ENCODE data around the gene CLMN.

The CLMN gene

DNA sequence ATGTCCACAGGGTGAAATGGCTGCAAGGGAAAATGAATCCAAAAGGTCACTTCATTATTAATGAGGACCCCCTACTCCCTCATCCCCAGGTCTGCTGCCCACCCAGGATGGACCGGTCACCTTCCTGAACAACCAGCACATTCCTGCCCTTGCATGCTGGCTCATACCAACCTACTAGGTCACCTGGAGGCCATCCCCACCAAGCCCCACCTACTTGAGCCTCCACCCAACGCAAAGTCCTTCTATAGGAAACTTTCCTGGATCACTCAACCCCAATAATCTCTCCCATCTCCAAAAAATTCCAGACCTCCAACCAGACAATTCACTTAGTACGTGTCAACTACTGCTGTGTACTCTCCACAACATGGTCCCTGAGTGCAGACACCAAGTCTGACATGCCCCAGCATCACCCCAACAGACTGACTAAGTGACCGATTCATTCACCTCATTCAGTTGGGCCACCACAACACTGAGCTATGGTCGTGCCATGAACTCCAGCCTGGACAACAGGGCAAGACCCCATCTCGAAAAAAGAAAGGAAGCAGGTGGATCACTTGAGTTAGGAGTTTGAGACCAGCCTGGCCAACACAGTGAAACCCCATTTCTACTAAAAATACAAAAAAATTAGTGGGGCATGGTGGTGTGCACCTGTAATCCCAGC, 18.1 kb downstream of the CLMN start:
- peak; percentile 3 for DNase-seq

GRCh38 chr14:95300697-95301526, 18.8 kb downstream of the CLMN start:
- DNase-seq, result no peak

DNA sequence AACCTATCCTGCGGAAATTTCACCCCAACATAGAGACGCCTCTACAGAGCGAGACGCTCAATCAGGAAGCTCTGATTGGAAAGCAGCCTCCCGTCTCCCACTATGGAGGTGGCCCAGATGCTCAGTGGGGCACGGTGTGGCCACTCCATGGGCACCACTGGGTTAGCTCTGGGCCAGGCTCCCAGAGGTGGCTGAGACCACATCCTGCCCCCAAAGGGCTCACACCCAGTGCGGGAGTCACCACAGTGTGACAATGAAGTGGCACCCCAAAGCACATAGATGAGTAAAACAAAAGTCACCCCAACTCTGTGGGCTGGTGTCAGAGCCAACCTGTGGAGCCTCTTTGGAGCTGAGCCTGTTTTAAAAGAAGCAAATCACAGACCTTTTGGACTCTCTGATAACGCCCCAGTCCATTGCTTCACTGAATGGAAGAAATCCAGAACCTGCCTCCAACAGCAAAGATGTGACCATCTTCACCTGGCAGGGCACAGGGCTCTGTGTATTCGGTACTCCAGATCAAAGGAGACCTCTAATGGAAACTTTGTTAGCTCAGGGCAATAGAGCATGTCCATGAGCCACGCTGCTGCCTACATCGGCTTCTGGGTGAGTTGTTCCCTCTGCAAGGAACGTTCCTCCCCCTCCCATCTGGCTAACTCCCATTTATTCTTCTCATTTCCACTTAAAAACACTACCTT, 19.6 kb downstream of the CLMN start:
- DNase-seq, result no peak

GRCh38 chr14:95299271-95299670, 20.4 kb downstream of the CLMN start:
- DNase-seq, result no peak

GRCh38 chr14:95297832-95298231, 21.9 kb downstream of the CLMN start:
- no peak for DNase-seq

- DNase-seq, result no peak
Measured at GRCh38 chr14:95296966-95297365, 22.7 kb downstream of the CLMN start.

- no peak for DNase-seq
Measured at GRCh38 chr14:95295600-95296376, 23.9 kb downstream of the CLMN start.

DNA sequence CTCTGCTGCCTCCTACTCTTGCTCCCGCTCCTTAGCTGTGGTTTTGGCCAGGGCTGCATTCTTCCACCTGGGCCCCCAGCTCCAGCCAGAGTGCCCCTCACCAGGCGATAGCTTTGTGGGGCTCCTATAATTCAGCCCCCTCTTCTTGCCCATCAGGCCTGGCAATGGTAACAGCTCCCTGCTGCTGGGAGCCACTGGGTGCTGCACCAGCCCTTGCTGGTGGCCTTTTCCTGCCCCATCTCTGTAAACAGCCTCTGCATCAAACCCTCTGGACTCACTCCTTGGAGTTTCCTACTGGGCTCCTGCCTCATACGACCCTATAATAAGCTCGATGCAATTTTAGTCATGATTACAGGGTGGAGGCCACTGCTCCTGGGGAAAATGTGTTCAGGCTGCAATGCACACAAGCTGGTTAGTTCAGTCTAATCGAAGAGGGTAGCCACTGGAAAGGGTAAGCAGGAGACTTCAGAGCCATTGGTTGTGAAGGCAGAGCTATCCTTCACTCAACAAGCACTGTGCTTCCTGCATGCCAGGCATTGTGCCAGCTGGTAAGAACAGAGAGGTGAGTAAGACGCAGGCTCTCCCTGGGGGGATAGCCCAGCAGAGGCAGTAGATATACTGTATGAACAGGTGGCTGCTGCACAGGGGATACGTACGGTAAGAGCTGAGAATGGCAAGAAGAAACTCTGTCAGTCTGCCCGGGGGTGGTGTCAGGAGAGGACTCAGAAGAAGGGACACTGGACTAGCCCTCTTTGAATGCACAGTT, 24.7 kb downstream of the CLMN start:
- no peak for DNase-seq

DNA sequence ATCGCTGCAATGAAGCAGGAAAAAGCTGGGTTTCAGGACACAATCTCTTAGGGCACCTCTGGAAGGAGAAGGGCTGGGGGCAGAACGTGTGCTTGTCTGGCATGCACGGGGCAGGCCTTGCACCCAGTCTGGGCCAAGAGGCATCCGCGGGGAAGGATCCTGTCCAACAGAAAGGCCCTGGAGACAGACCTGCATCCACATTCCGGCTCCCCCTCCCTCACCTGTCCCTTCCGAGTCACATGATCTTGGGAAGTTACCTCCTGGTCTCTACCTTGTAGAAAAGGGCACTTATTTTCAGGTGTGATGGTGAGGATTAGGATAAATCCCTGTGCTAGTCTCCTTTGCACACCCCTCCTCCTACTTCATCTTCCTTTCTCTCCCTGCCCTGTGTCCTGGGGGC, 25.4 kb downstream of the CLMN start:
- no peak for DNase-seq

DNA sequence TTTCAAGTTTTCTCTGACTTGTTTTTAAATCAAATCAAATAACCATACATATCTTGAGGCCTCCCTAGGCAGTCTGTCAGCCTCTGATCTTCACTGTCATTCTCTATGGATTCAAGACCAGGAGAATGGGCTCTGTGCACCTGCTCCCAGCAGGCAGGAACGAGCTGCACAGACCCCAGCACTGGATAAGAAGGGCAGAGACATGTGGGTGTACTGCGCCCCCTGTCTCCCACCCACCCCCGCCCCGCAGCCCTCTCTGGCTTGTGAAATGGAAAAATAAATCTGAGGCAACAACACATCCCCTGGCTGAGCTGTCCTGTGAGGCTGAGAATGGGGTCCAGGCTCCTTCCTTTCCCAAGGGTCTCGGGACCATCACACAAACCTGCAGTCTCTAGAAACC, 26.3 kb downstream of the CLMN start:
- DNase-seq, result no peak

GRCh38 chr14:95292660-95293425, 26.9 kb downstream of the CLMN start:
- no peak for DNase-seq

- DNase-seq, result no peak
Measured at GRCh38 chr14:95291859-95292542, 27.7 kb downstream of the CLMN start.

- DNase-seq, result no peak
Measured at GRCh38 chr14:95290871-95291431, 28.8 kb downstream of the CLMN start.

GRCh38 chr14:95290021-95290420, 29.7 kb downstream of the CLMN start:
- no peak for DNase-seq

DNA sequence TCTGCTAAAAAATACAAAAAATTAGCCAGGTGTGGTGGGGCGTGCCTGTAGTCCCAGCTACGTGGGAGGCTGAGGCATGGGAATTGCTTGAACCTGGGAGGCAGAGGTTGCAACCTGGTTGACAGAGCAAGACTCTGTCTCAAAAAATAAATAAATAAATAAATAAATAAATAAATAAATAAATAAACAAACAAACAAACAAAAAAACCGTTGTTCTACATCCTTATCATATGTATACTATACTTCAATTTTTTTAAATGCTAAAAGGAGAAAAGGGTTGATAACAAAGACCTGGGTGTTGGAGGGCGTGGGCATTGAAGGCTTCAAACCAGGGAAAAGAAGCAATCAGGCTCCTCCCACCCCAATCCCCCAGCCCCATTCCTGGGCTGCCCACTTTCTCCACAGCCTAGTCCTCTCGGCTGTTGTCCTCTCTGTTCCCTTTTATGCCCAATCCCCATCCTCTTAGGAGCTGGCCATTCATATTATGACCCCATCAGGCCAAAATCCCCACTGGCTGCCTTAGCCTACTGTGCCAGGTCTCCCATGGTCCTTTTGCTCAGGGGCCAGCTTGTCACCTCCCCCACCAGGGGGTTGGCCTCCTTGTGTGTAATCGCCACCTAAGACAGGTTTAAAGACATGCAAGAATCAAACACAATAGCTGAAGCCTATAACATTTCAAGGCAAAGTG, 30.2 kb downstream of the CLMN start:
- no peak for DNase-seq

GRCh38 chr14:95288672-95289322, 30.9 kb downstream of the CLMN start:
- no peak for DNase-seq

- no peak for DNase-seq
Measured at GRCh38 chr14:95287176-95287754, 32.4 kb downstream of the CLMN start.

- no peak for DNase-seq
Measured at GRCh38 chr14:95286645-95287044, 33.1 kb downstream of the CLMN start.

GRCh38 chr14:95285566-95285965, 34.1 kb downstream of the CLMN start:
- no peak for DNase-seq

Measured in 8988T (cell line).